Transverse colon (tissue), 4 donors: ENCODE data around the gene VASP. TPM values are rescaled to one million over a fixed set of nuclear protein-coding genes. Genes with fewer than 3 reads are reported as not detected.

ENCODE experiments used
- DNase-seq: peaks from one replicate; pipeline ENCODE4 v3.0.0-alpha.2; 2019
- H3K27ac ChIP-seq, 4 donors: fragments of 200-600 bp; sonication (generic); 2 replicates each; pipeline ENCODE4 v1.5.1; 2016 to 2018; ENCODE audit warnings: inconsistent platforms in 4 of 4
- H3K27me3 ChIP-seq: fragments of 200-600 bp; sonication (generic); 2 replicates; pipeline ENCODE4 v1.5.1; 2017; ENCODE audit warnings: inconsistent platforms
- H3K36me3 ChIP-seq, 4 donors: fragments of 200-600 bp; sonication (generic); 2 replicates each; pipeline ENCODE4 v1.5.1; 2017 to 2019; ENCODE audit warnings: inconsistent platforms in 4 of 4
- H3K4me1 ChIP-seq, 4 donors: fragments of 200-600 bp; sonication (generic); 2 replicates each; pipeline ENCODE4 v1.5.1; 2017 to 2020; ENCODE audit warnings: inconsistent platforms in 4 of 4
- H3K4me3 ChIP-seq, 4 donors: fragments of 200-600 bp; sonication (generic); 1 replicate in 1 of 4; 2 replicates in 3 of 4; pipeline versions ENCODE4 v1.5.1 to v1.6.1; 2017 to 2019; ENCODE audit warnings: inconsistent platforms in 4 of 4
- H3K9me3 ChIP-seq, 2 donors: fragments of 200-600 bp; sonication (generic); 2 replicates each; pipeline ENCODE4 v1.5.1; 2017 to 2019; ENCODE audit warnings: inconsistent platforms in 2 of 2
- EP300 ChIP-seq: sonication (generic); formaldehyde crosslinking; IDR thresholded peaks from one replicate; pipeline ENCODE4 v1.6.1; 2017; ENCODE audit warnings: antibody characterized with exemption, low read depth
- POLR2A ChIP-seq: fragments of 450-650 bp; IDR thresholded peaks from one replicate; pipeline ENCODE4 v1.6.1; 2016; ENCODE audit warnings: antibody characterized with exemption, mild to moderate bottlenecking, moderate library complexity
- POLR2AphosphoS5 ChIP-seq, 3 donors: sonication (generic); formaldehyde crosslinking; IDR thresholded peaks; one replicate each; pipeline ENCODE4 v1.6.1; 2016; ENCODE audit warnings: antibody characterized with exemption in 3 of 3
- WGBS, 2 donors: methylation state at CpG; one replicate each; pipeline ENCODE4 v1.1.5; 2018; ENCODE audit warnings: low coverage in 1 of 2; 5-methylcytosine and 5-hydroxymethylcytosine counted together
- in situ Hi-C, 4 donors: fragments of 200-750 bp; cut with MboI; loops; one replicate each; pipeline versions ENCODE4 v1.15.0 to v1.15.1; 2017; ENCODE audit warnings: low sequenced_read_pairs in 3 of 4, low pct_ligation_motif_present in 1 of 4, low pct_unique_long_range_greater_than_20kb in 1 of 4
- intact Hi-C: fragments of 100-400 bp; cut with DNase I; formaldehyde crosslinking; loops from one replicate; pipeline ENCODE4 v1.15.1; 2023; ENCODE audit warnings: low total_unique reads
- total RNA-seq, 4 donors: library from RNA; depleted of rRNA; stranded (reverse); fragments of >200 nt; gene quantifications; one replicate each; pipeline ENCODE4 v1.1.0, GENCODE V29; 2016
- TF ChIP-seq, protein P1 (sequence below), 5 experiments: fragments of 200-600 bp in 3 of 5; fragments of 450-650 bp in 2 of 5; sonication (generic) in 3 of 5; IDR thresholded peaks; 1 replicate in 2 of 5; 2 replicates in 3 of 5; pipeline ENCODE4 v1.5.1; 2016 to 2017; ENCODE audit warnings: antibody characterized with exemption in 5 of 5, inconsistent platforms in 3 of 5, mild to moderate bottlenecking in 2 of 5, moderate library complexity in 1 of 5

The VASP gene
- total RNA-seq, 4 donors from 2014 or later, result 167 to 465 (median 204) TPM

- no peaks in the 10 kb centered on the region for H3K9me3 ChIP-seq
- H3K36me3 ChIP-seq, result no peaks in the 10 kb centered on the region
- peaks cover 0 to 7% (median 3%) of the 10 kb centered on the region in 4 donors for H3K4me1 ChIP-seq
- H3K27ac ChIP-seq, result no peak overlapping the region
- intact Hi-C loops (no loop called here), in situ Hi-C loops (no loop called here)
- no peak for DNase-seq
- H3K27me3 ChIP-seq, result peaks cover 4% of the 10 kb centered on the region
- 62 to 65% methylated on average over 2 to 13 of the region's 13 CpGs for WGBS, 2 donors
- H3K4me3 ChIP-seq, result no peak overlapping the region
- TF ChIP-seq, protein P1, sequence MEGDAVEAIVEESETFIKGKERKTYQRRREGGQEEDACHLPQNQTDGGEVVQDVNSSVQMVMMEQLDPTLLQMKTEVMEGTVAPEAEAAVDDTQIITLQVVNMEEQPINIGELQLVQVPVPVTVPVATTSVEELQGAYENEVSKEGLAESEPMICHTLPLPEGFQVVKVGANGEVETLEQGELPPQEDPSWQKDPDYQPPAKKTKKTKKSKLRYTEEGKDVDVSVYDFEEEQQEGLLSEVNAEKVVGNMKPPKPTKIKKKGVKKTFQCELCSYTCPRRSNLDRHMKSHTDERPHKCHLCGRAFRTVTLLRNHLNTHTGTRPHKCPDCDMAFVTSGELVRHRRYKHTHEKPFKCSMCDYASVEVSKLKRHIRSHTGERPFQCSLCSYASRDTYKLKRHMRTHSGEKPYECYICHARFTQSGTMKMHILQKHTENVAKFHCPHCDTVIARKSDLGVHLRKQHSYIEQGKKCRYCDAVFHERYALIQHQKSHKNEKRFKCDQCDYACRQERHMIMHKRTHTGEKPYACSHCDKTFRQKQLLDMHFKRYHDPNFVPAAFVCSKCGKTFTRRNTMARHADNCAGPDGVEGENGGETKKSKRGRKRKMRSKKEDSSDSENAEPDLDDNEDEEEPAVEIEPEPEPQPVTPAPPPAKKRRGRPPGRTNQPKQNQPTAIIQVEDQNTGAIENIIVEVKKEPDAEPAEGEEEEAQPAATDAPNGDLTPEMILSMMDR (IDR thresholded peaks at IDR 0.05), result no peak
- TF ChIP-seq POLR2A, result no peak
- TF ChIP-seq EP300, result no peak
- no peak for TF ChIP-seq POLR2AphosphoS5 (IDR thresholded peaks at IDR 0.05)
Measured at GRCh38 chr19:45484273-45484945, 22.9 kb upstream of the VASP start.

- Histone ChIP-seq H3K4me1 (peaks cover 0 to 7% (median 3%) of the 10 kb centered on the region in 4 donors), H3K4me3 (peak overlapping the region; percentile 56 to 89 (median 59)), H3K27ac (peak overlapping the region; percentile 75 to 87 (median 84)), H3K27me3 (peaks cover 4% of the 10 kb centered on the region), H3K36me3 (no peaks in the 10 kb centered on the region), H3K9me3 (no peaks in the 10 kb centered on the region)
- intact Hi-C loops (no loop called here), in situ Hi-C loops (no loop called here)
- no peak for TF ChIP-seq POLR2A
- TF ChIP-seq POLR2AphosphoS5 (IDR thresholded peaks at IDR 0.05), result no peak
- TF ChIP-seq, protein P1 (IDR thresholded peaks at IDR 0.05), result peak; percentile 76 to 93 (median 84)
- TF ChIP-seq EP300, result no peak
- peak; percentile 99 for DNase-seq
- WGBS, 2 donors, result 0 to 1% methylated on average over 2 to 35 of the region's 35 CpGs
Measured at GRCh38 chr19:45485305-45486077, 21.8 kb upstream of the VASP start.

DNA sequence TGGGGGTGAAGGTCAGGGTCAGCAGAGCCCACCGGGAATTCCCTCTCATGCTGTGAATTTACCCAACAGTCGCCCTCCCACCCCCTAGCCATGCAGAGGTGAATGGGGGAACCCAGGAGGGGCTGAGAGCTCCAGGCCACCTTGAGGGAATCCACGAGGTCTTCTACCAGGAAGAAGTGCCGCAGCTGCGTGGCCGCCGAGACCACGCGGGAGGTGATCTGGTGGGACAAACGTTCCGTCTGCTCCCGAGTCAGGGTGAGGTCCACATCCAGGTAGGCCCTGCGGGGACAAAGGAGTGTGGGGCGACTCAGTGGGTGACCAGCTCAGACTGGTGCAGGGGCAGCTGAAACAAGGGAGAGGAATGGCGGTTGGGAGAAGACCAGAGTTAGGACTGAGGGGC lies 18.6 kb upstream of the VASP start:
- Histone ChIP-seq H3K27me3 (no peaks in the 10 kb centered on the region), H3K27ac (no peak overlapping the region), H3K4me3 (no peak overlapping the region), H3K36me3 (no peaks in the 10 kb centered on the region), H3K4me1 (peaks cover 0 to 24% (median 8%) of the 10 kb centered on the region in 4 donors), H3K9me3 (no peaks in the 10 kb centered on the region)
- DNase-seq, result no peak
- 83 to 84% methylated on average over 2 to 15 of the region's 15 CpGs for WGBS, 2 donors
- in situ Hi-C loops (no loop called here), intact Hi-C loops (no loop called here)
- TF ChIP-seq, protein P1 (IDR thresholded peaks at IDR 0.05), result no peak
- TF ChIP-seq EP300 (no peak), POLR2A (no peak), POLR2AphosphoS5 (IDR thresholded peaks at IDR 0.05) (no peak)

GRCh38 chr19:45489216-45489855 lies 17.9 kb upstream of the VASP start:
- Histone ChIP-seq H3K4me1 (peaks cover 0 to 25% (median 8%) of the 10 kb centered on the region in 4 donors), H3K4me3 (no peak overlapping the region), H3K36me3 (no peaks in the 10 kb centered on the region), H3K9me3 (no peaks in the 10 kb centered on the region), H3K27ac (no peak overlapping the region), H3K27me3 (no peaks in the 10 kb centered on the region)
- TF ChIP-seq POLR2A (no peak), POLR2AphosphoS5 (IDR thresholded peaks at IDR 0.05) (no peak), EP300 (no peak)
- TF ChIP-seq, protein P1 (IDR thresholded peaks at IDR 0.05), result no peak
- WGBS, 2 donors, result 85 to 86% methylated on average over 8 to 20 of the region's 20 CpGs
- no peak for DNase-seq
- intact Hi-C loops, result no loop called here
- in situ Hi-C loops, result no loop called here
